GM18498 (cell line): ENCODE data around the gene CRYBG1.
"Not testable (repeated sequence)": the region's sequence is repeated elsewhere in the genome, so short reads cannot be mapped to it uniquely, and the experiment has no call there.

Experiments used
- ATAC-seq: cut with Tn5 transposase; IDR thresholded peaks from one replicate; pipeline ENCODE4 v1.9.1; 2021; ENCODE audit warnings: mild to moderate bottlenecking, moderate library complexity; ENCODE audit not compliant: unreplicated experiment

The CRYBG1 gene

DNA sequence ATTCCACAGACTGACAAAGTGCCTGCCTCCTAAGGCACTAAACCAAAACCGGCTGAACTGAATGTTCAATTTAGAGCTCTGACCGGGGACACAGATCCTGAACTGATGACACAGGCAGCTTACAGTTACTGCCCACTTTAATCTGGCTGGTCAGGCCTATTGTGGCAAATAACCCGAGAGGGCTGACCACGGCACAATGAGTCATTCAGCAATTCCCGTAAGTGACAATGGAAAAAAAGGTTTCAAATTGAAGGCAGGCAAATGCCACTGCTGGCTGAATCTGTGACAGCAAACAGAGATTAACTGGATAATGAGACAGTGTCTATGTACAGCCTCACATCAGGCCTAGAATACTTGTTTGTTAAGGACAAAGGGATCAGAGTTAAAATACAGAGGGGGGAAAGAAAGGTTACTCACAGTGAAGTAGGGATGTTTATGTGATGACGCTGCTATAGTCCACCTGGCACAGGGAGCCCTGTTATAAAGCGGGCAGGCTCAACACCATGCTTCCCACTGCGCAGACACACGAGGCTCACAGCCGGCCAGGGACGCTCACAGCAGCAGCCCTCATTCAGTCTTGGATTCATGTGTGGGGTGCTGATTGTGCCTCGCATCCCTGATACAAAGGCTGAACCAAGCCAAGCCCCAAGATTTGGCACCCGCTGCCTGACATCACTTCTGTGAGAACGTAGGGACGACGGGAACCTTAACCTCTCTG is 214.4 kb downstream of the CRYBG1 start:
- ATAC-seq, result no peak

DNA sequence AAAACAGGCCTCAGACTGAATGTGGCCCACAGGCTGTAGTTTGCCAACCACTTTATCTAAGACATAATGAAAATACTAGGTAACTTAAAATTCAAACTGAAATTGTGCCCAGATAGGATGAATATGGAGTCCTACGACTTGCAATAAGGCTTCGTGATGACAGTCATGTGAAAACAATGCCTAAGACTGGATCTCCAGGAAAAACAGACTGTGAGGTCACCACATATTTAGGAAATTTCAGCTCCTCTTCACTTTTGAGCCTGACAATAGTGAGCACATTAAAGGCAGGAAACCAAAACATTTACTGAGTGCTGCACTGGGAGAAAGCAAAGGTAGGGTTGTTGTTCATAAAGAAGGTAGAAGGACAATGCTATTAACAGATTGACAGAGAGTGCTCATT is 218.8 kb downstream of the CRYBG1 start:
- ATAC-seq, result no peak

DNA sequence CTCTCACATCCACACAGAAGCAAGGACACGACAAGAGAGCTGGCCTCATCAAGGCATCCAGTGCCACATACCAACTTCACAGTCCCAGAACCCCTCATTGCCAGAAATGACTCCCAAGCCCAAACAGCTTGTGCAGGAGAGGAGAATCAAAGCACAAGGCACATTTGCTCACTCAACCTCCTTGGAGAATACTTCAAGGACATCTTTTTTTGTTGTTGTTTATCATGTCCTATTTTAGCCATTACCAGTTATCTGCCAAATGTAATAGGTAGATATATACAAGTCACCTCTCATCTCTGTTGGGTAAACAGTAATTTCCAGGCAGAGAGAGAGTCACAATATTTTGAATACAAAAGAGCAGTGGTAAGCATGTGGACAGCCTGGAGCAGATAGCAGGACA is 221.0 kb downstream of the CRYBG1 start:
- ATAC-seq, result no peak

- no peak for ATAC-seq
Observed at GRCh38 chr6:106586815-106587415, 226.4 kb downstream of the CRYBG1 start.

DNA sequence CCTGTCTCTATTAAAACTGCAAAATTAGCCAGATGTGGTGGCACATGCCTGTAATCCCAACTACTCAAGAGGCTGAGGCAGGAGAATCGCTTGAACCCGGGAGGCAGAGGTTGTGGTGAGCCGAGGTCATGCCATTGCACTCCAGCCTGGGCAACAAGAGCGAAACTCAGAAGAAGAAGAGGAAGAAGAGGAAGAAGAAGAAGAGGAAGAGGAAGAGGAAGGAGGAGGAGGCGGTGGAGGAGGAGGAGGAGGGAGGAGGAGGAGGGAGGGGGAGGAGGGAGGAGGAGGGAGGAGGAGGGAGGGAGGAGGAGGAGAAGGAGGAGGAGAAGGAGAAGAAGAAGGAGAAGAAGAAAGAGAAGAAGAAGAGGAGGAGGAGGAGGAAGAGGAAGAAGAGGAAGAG is 228.4 kb downstream of the CRYBG1 start:
- not testable (repeated sequence) for ATAC-seq

DNA sequence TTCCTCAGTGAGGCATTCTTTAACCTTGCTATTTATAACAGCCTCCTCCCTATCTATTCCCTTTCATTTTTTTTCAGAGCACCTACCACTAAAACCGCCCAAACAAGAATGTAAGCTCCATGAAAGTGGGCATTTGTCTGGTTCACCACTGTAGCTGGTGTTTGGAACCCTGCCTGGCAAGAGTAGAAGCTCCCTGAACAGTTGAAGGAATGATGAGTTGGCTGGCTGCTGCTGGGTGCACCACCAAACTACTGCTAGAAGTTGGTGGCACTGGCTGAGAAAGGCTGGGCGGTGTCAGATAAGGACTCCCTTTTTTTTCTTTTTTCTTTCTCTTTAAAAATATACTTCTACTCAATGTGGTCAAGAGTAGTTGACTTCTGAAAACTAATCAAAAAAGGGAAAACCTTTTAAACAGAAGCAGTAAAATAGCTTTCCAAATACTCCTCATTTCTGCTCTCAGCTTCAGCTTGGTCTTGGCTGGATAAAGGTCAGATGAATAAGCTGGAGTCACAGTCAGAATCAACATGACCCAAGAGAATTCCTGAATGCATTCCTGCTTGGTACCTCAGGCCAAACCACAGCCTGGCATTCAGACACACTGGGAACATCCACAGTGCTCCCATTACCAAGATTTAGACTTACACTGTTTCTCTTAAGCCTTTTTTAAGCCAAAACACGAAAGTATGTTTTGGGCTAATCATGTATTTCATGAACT is 230.8 kb downstream of the CRYBG1 start:
- no peak for ATAC-seq

DNA sequence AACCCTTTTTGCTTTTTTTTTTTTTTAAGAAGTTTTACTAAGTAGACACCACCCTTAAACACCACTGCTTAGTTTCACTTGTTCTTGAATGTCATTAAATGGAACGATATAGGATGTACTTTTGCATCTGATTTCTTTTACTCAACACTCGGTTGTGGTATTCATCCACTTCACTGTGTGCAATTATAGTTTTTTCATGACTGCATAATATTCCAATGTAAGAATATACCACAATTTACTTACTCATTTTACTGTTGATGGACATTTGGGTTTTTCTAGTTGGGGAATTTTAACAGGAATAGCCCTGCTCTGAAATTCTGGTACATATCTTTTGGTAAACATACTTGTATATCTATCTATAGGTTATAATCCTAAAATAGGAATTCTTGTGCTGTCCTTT is 238.9 kb downstream of the CRYBG1 start:
- no peak for ATAC-seq

- ATAC-seq, result no peak
Observed at GRCh38 chr6:106600329-106600728, 239.8 kb downstream of the CRYBG1 start.

DNA sequence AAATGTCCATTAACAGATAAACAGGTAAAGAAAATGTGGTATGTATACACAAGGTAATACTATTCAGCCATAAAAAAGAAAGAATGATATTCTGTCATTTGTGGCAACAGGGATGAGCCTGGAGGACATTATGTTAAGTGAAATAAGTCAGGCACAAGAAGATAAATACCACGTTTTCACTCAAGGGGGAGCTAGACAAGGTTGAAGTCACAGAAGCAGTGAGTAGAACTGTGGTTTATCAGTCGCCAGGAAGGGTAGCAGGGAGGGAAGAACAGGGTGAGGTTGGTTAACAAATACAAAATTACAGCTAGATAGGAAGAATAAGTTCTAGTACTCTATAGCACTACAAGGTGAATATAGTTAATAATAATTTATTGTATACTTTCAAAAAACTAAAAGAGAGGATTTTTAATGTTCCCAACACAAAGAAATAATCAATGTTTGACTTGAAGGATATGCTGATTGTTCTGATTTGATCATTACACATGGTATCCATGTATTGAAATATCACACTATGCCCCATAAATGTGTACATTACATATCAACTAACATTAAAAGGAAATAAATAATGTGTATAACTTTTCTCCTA is 247.7 kb downstream of the CRYBG1 start:
- peak; percentile 76 for ATAC-seq

DNA sequence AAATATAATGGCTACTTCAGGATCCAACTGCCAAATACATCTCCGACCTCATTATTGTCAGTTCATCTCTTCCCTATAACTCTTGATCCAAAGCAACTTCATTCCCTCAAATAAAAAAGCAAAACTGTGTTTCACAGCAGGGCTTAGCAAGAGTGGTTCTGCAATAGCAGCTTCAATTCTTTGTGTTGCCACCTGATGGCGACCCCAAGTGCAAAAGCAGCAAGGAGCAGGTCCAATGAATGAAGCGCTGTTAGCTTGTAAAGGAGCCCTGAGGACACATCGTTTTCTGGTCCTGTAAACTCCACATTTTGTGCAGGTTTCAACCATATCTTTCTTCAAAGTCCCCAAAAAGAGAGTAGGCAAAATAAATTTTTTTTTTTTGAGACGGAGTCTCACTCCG is 249.2 kb downstream of the CRYBG1 start:
- ATAC-seq, result no peak

DNA sequence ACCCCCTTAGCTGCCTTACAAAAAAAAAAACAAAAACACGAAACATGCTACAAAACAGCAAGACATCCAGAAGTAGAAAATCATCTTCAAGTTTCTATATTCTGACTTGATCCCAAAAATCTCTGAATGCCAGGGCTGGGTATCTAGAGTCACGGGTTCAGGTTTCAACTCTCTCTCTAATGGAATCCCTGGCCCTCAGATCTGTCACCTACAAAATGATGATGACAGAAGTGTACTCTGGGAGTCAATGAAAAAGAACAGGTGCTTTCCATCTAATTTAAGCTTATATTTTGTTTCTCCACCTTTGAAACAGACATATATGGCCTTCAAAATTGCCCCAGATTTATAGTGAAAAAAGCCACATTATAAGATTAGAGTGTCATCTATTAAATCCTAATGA is 250.5 kb downstream of the CRYBG1 start:
- no peak for ATAC-seq

GRCh38 chr6:106612671-106613416 is 252.3 kb downstream of the CRYBG1 start:
- no peak for ATAC-seq

- ATAC-seq, result no peak
Observed at GRCh38 chr6:106613590-106613989, 253.1 kb downstream of the CRYBG1 start.

DNA sequence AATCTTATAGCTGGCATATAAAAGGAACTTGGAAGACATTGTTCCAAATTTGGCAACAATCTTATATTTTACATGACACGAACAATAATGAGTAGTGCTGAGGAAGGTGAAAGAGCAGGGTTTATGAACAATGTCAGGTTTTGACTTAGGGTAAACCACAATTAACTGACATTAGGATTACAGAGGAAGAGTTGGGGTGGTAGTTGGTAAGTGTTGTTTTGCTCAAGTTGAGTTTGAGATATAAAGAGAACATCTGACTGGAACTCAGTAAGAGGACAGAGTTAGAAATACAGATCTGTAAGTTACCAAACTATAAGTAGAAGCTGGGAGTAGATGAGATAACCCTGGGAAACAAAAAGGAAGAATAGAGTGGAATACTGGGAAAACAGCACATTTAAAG is 253.6 kb downstream of the CRYBG1 start:
- ATAC-seq, result no peak

DNA sequence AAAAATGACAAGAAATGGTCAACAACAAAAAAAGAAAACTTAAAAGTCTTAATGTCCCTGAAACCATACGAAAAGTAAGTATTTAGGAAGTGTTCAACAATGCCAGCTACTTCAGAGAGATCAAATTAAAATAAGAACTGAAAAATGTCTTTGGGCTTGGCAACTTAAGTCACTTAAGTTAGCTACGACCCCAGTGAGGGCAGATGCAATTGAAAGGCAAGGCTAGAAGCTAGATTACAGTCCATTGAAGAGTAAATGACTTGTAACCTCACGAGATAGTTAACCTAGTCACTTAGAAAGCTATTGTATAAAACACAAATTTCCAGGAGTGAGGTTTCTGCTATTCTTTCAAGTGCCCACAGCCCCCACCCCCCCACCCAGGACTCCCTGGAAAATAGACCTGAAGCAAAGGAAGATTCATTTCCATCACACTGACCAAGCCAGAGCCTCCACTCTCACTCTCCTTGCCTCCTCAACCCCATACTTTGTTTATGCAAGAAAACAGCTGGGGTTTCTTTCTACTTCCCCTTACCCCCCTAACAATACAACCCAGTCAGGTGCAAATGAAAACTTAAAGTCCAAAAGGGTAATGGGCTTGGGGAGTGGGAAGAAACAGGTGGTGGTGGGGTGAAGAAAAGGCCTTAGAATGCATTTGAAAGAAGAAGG is 254.2 kb downstream of the CRYBG1 start:
- ATAC-seq, result no peak

GRCh38 chr6:106617302-106617701 is 256.8 kb downstream of the CRYBG1 start:
- ATAC-seq, result no peak

- no peak for ATAC-seq
Observed at GRCh38 chr6:106617857-106618256, 257.3 kb downstream of the CRYBG1 start.

- ATAC-seq, result no peak
Observed at GRCh38 chr6:106618324-106618723, 257.8 kb downstream of the CRYBG1 start.

GRCh38 chr6:106619223-106619622 is 258.7 kb downstream of the CRYBG1 start:
- ATAC-seq, result no peak

DNA sequence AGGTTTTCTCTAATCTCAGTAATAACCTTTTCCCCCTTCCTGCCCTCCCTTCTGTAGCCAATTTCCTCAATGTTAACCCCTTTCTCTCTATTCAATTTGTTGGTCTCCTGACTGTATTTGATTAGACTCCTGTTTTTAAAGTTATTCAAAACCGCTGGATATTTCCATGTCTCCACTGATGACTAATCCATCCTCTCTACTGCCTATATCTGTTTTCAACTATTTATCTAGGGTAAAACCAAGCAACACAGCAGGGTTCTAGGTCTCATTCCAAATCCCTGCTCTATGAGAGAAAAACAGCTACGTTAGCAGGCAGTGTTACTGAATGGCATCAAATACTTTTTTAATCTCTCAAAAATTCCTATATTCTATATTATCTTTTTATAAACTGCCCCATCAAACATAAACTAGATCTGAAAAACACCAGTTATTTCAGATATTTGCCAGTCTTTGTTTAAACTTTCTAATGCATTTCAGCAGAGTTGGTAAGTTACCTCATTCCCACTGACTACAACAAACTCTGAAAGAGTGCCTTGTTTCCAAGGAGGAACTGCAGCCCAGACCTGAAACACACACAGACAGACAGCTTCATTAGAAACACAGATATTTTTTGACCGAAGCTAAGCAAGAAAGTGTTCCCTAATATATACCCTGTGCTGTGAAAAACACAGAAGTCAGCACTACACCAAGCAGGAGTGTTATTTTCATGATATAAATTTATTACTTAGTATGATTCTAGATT is 260.6 kb downstream of the CRYBG1 start:
- no peak for ATAC-seq
